Loucy (cell line): ENCODE measurements around the gene SLC39A10.

Experiments
- H2AFZ ChIP-seq: fragments of 200-600 bp; sonication (generic); 2 replicates; pipeline ENCODE4 v1.6.0; 2016; ENCODE audit warnings: antibody characterized with exemption, mild to moderate bottlenecking, low read length, moderate library complexity
- H3F3A ChIP-seq: fragments of 200-600 bp; 2 replicates; pipeline ENCODE4 v1.6.0; 2016; ENCODE audit warnings: antibody characterized with exemption, low read depth, mild to moderate bottlenecking
- H3K27me3 ChIP-seq: fragments of 200-600 bp; sonication (generic); 2 replicates; pipeline ENCODE4 v1.6.1; 2014; ENCODE audit warnings: low read length, mild to moderate bottlenecking; ENCODE audit not compliant: insufficient read depth, poor library complexity, severe bottlenecking
- H3K36me3 ChIP-seq: fragments of 200-600 bp; sonication (generic); 2 replicates; pipeline ENCODE4 v1.6.1; 2016; ENCODE audit warnings: low read length; ENCODE audit not compliant: insufficient read depth
- H3K4me1 ChIP-seq: fragments of 200-600 bp; sonication (generic); 2 replicates; pipeline ENCODE4 v1.5.1; 2014; ENCODE audit warnings: low read length, mild to moderate bottlenecking; ENCODE audit not compliant: insufficient read depth, poor library complexity, severe bottlenecking
- H3K4me2 ChIP-seq: fragments of 200-600 bp; sonication (generic); 2 replicates; pipeline ENCODE4 v1.6.0; 2014; ENCODE audit warnings: antibody characterized with exemption, low read length, low read depth, mild to moderate bottlenecking; ENCODE audit not compliant: poor library complexity, severe bottlenecking
- H3K4me3 ChIP-seq: fragments of 200-600 bp; sonication (generic); 2 replicates; pipeline ENCODE4 v1.5.1; 2014; ENCODE audit warnings: low read length, mild to moderate bottlenecking, mixed read lengths; ENCODE audit not compliant: poor library complexity, severe bottlenecking
- H3K79me2 ChIP-seq: fragments of 200-600 bp; sonication (generic); 2 replicates; pipeline ENCODE4 v1.6.1; 2014; ENCODE audit warnings: low read length; ENCODE audit not compliant: insufficient read depth
- H3K9ac ChIP-seq: fragments of 200-600 bp; sonication (generic); 2 replicates; pipeline ENCODE4 v1.6.0; 2014; ENCODE audit warnings: mild to moderate bottlenecking, low read depth, low read length, moderate library complexity; ENCODE audit not compliant: poor library complexity, severe bottlenecking
- H3K9me2 ChIP-seq: fragments of 200-600 bp; sonication (generic); replicated peaks from 2 replicates; pipeline ENCODE4 v1.6.1; 2016; ENCODE audit warnings: low read depth, low read length, mixed read lengths
- H3K9me3 ChIP-seq: fragments of 200-600 bp; sonication (generic); 2 replicates; pipeline ENCODE4 v1.6.1; 2014; ENCODE audit warnings: mild to moderate bottlenecking, antibody characterized with exemption, low read length, low read depth; ENCODE audit not compliant: insufficient read depth
- H4K20me1 ChIP-seq: fragments of 200-600 bp; sonication (generic); 2 replicates; pipeline ENCODE4 v1.6.0; 2014; ENCODE audit warnings: antibody characterized with exemption, low read length, mild to moderate bottlenecking; ENCODE audit not compliant: insufficient read depth, poor library complexity, severe bottlenecking
- CTCF ChIP-seq: fragments of 200-600 bp; sonication (generic); conservative IDR thresholded peaks from 2 replicates; pipeline ENCODE4 v1.5.1; 2014; ENCODE audit warnings: mild to moderate bottlenecking, antibody characterized with exemption, low read length
- EZH2phosphoT487 ChIP-seq: fragments of 200-600 bp; IDR thresholded peaks from 2 replicates; pipeline ENCODE4 v1.6.1; 2018; ENCODE audit warnings: antibody characterized with exemption, mild to moderate bottlenecking, moderate library complexity, borderline replicate concordance

SLC39A10 gene

GRCh38 chr2:195636890-195637289 lies 20.1 kb upstream of the SLC39A10 start:
- Histone ChIP-seq H3K4me2 (no peak overlapping the region), H4K20me1 (no peaks in the 10 kb centered on the region)

GRCh38 chr2:195638750-195639149 lies 18.3 kb upstream of the SLC39A10 start:
- Histone ChIP-seq H3K79me2 (no peaks in the 10 kb centered on the region), H3K36me3 (no peaks in the 10 kb centered on the region), H2AFZ (no peak overlapping the region), H3K9ac (no peak overlapping the region), H3K27me3 (no peaks in the 10 kb centered on the region), H3K4me3 (no peak overlapping the region), H3F3A (no peaks in the 10 kb centered on the region), H4K20me1 (no peaks in the 10 kb centered on the region), H3K4me2 (no peak overlapping the region), H3K9me2 (no peaks in the 10 kb centered on the region), H3K4me1 (no peaks in the 10 kb centered on the region), H3K9me3 (no peaks in the 10 kb centered on the region)
- TF ChIP-seq CTCF: no peak
- no peak for TF ChIP-seq EZH2phosphoT487

More at GRCh38 chr2:195636890-195637289, 20.1 kb upstream of the SLC39A10 start:
- Histone ChIP-seq H3K4me3 (no peak overlapping the region), H3K36me3 (no peaks in the 10 kb centered on the region), H3F3A (no peaks in the 10 kb centered on the region), H3K79me2 (no peaks in the 10 kb centered on the region), H3K9me3 (no peaks in the 10 kb centered on the region), H3K9ac (no peak overlapping the region), H3K9me2 (no peaks in the 10 kb centered on the region), H2AFZ (peak overlapping the region; percentile 64; the same call in 1 of the 2 replicates), H3K4me1 (no peaks in the 10 kb centered on the region), H3K27me3 (no peaks in the 10 kb centered on the region)
- TF ChIP-seq EZH2phosphoT487: no peak
- no peak for TF ChIP-seq CTCF

- Histone ChIP-seq H3K79me2 (no peaks in the 10 kb centered on the region), H3K27me3 (no peaks in the 10 kb centered on the region), H3K36me3 (no peaks in the 10 kb centered on the region), H3K4me3 (no peak overlapping the region), H3F3A (no peaks in the 10 kb centered on the region), H4K20me1 (no peaks in the 10 kb centered on the region), H2AFZ (no peak overlapping the region), H3K4me1 (no peaks in the 10 kb centered on the region), H3K9ac (no peak overlapping the region), H3K9me3 (no peaks in the 10 kb centered on the region), H3K9me2 (no peaks in the 10 kb centered on the region), H3K4me2 (no peak overlapping the region)
- TF ChIP-seq CTCF (no peak), EZH2phosphoT487 (no peak)
Observed at GRCh38 chr2:195639238-195639858, 17.7 kb upstream of the SLC39A10 start.
